Measurements from ENCODE around the gene KHDRBS2. TPM values are rescaled to one million over a fixed set of nuclear protein-coding genes. Genes with fewer than 3 reads are reported as not detected.

KHDRBS2 gene
- total RNA-seq, 1 experiment from 2014 or later = 1.2 TPM

DNA sequence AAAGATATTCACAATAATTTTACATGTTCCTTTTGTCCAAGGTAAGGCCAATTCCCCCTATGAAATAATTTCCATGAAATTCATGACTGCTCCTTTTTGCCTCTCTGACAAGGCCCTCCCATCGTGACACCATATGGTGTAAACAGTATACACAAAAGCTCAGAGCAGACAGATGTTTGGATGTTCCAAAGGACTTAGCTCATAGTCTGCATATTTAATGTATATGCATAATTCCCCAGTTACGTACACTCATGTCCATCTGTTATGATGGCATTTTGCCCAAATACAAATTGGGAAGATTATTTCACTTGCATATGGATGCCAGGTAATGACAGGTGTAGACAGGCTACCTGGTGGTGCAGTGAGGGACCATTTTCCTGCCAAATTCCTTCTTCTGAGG is 376.5 kb downstream of the KHDRBS2 start:
- TF ChIP-seq ZNF232 (CRISPR knock-in tag; IDR thresholded peaks at IDR 0.05) = no peak
- TF ChIP-seq ATF1 (CRISPR knock-in tag; IDR thresholded peaks at IDR 0.05) = no peak
- TF ChIP-seq KAT7 (CRISPR knock-in tag; IDR thresholded peaks at IDR 0.05; ENCODE audit: borderline replicate concordance) = no peak
- TF ChIP-seq ZNF219 (CRISPR knock-in tag; IDR thresholded peaks at IDR 0.05; ENCODE audit: borderline replicate concordance) = no peak
- TF ChIP-seq, protein P1, sequence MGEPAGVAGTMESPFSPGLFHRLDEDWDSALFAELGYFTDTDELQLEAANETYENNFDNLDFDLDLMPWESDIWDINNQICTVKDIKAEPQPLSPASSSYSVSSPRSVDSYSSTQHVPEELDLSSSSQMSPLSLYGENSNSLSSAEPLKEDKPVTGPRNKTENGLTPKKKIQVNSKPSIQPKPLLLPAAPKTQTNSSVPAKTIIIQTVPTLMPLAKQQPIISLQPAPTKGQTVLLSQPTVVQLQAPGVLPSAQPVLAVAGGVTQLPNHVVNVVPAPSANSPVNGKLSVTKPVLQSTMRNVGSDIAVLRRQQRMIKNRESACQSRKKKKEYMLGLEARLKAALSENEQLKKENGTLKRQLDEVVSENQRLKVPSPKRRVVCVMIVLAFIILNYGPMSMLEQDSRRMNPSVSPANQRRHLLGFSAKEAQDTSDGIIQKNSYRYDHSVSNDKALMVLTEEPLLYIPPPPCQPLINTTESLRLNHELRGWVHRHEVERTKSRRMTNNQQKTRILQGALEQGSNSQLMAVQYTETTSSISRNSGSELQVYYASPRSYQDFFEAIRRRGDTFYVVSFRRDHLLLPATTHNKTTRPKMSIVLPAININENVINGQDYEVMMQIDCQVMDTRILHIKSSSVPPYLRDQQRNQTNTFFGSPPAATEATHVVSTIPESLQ (CRISPR knock-in tag; IDR thresholded peaks at IDR 0.05) = no peak
- TF ChIP-seq, protein P2, sequence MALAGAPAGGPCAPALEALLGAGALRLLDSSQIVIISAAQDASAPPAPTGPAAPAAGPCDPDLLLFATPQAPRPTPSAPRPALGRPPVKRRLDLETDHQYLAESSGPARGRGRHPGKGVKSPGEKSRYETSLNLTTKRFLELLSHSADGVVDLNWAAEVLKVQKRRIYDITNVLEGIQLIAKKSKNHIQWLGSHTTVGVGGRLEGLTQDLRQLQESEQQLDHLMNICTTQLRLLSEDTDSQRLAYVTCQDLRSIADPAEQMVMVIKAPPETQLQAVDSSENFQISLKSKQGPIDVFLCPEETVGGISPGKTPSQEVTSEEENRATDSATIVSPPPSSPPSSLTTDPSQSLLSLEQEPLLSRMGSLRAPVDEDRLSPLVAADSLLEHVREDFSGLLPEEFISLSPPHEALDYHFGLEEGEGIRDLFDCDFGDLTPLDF (CRISPR knock-in tag; IDR thresholded peaks at IDR 0.05) = no peak
- TF ChIP-seq, protein P3, sequence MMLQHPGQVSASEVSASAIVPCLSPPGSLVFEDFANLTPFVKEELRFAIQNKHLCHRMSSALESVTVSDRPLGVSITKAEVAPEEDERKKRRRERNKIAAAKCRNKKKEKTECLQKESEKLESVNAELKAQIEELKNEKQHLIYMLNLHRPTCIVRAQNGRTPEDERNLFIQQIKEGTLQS (CRISPR knock-in tag; conservative IDR thresholded peaks at IDR 0.05) = no peak
- TF ChIP-seq OVOL2 (CRISPR knock-in tag; IDR thresholded peaks at IDR 0.05; ENCODE audit: borderline replicate concordance) = no peak
- TF ChIP-seq CDX4 (CRISPR knock-in tag; IDR thresholded peaks at IDR 0.05; ENCODE audit: borderline replicate concordance) = no peak
- no peak for TF ChIP-seq AR (CRISPR knock-in tag; IDR thresholded peaks at IDR 0.05)
- TF ChIP-seq, protein P4, sequence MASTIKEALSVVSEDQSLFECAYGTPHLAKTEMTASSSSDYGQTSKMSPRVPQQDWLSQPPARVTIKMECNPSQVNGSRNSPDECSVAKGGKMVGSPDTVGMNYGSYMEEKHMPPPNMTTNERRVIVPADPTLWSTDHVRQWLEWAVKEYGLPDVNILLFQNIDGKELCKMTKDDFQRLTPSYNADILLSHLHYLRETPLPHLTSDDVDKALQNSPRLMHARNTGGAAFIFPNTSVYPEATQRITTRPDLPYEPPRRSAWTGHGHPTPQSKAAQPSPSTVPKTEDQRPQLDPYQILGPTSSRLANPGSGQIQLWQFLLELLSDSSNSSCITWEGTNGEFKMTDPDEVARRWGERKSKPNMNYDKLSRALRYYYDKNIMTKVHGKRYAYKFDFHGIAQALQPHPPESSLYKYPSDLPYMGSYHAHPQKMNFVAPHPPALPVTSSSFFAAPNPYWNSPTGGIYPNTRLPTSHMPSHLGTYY (CRISPR knock-in tag; IDR thresholded peaks at IDR 0.05) = no peak
- TF ChIP-seq ZSCAN18 (CRISPR knock-in tag; IDR thresholded peaks at IDR 0.05) = no peak
- no peak for TF ChIP-seq NFATC4 (CRISPR knock-in tag; IDR thresholded peaks at IDR 0.05)
- no peak for TF ChIP-seq TEAD4 (CRISPR knock-in tag; IDR thresholded peaks at IDR 0.05)
- TF ChIP-seq STAT6 (CRISPR knock-in tag; conservative IDR thresholded peaks at IDR 0.05; ENCODE audit: low read depth) = no peak
- Mint-ChIP-seq H3K4me3 (no peak overlapping the region), H3K27me3 (ENCODE audit: low read depth) (no peaks in the 10 kb centered on the region), H3K36me3 (peaks cover 16% of the 10 kb centered on the region), H3K27ac (no peak overlapping the region), H3K9me3 (peaks cover 34% of the 10 kb centered on the region), H3K4me1 (no peaks in the 10 kb centered on the region)
- ChIA-PET CTCF (no interaction called here), POLR2A (no interaction called here)
- ATAC-seq = no peak
- DNase-seq (ENCODE audit: low spot score) = no peak
